GM06990 (cell line): ENCODE results near the gene COL4A2.

Source experiments
- DNase-seq: peaks from one replicate; pipeline ENCODE4 v3.0.0-alpha.2; 2011; ENCODE audit not compliant: insufficient read length; ENCODE audit errors: extremely low read depth
- H3K27me3 ChIP-seq: replicated peaks from 2 replicates; pipeline ENCODE4 v1.6.0; 2011; ENCODE audit warnings: low read length; ENCODE audit not compliant: control insufficient read depth, insufficient read depth
- H3K36me3 ChIP-seq: 2 replicates; pipeline ENCODE4 v1.5.1; 2011; ENCODE audit warnings: low read length; ENCODE audit not compliant: control insufficient read depth, insufficient read depth
- H3K4me3 ChIP-seq: replicated peaks from 2 replicates; pipeline ENCODE4 v1.5.1; 2011; ENCODE audit warnings: low read depth, mild to moderate bottlenecking, control low read depth, low read length
- TF ChIP-seq, protein P1 (sequence below): IDR thresholded peaks from 2 replicates; pipeline ENCODE4 v1.5.1; 2011; ENCODE audit warnings: low read length, control low read depth, mild to moderate bottlenecking, inconsistent platforms; ENCODE audit not compliant: insufficient read depth, poor library complexity, severe bottlenecking

COL4A2 gene

DNA sequence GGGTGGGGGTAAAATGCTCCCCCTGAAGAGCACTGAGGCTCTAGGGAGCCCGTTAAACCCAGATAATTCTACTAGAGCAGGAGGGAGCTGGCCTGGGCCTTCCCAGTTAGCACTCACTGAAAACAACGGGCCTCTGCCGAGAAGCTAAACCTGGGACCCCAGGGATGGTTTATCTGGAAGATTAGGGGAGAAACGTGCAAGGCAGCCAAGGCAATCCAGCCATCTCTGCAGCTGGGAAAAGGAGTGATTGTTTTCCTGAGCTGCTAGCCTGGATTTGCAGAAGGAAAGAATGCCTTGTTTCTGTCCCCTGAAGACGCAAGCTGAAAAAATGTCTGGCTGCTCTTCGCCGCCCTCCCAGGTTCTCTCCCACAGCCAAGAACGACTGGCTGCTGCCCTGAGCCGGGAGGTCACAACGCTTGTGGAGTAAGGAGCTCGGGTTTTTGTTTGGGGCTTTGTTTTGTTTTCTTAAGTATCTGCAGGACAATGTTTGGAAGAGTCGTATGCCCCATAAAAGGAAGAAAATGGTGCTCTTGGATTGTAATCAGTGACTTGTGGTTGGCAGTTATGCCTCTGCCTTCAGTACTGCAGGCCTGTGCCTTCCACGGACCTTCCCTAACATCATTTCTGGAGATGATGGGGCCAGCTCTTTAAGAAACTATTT is 31.5 kb downstream of the COL4A2 start:
- Histone ChIP-seq H3K36me3 (no peaks in the 10 kb centered on the region), H3K27me3 (no peaks in the 10 kb centered on the region), H3K4me3 (no peak overlapping the region)
- TF ChIP-seq, protein P1, sequence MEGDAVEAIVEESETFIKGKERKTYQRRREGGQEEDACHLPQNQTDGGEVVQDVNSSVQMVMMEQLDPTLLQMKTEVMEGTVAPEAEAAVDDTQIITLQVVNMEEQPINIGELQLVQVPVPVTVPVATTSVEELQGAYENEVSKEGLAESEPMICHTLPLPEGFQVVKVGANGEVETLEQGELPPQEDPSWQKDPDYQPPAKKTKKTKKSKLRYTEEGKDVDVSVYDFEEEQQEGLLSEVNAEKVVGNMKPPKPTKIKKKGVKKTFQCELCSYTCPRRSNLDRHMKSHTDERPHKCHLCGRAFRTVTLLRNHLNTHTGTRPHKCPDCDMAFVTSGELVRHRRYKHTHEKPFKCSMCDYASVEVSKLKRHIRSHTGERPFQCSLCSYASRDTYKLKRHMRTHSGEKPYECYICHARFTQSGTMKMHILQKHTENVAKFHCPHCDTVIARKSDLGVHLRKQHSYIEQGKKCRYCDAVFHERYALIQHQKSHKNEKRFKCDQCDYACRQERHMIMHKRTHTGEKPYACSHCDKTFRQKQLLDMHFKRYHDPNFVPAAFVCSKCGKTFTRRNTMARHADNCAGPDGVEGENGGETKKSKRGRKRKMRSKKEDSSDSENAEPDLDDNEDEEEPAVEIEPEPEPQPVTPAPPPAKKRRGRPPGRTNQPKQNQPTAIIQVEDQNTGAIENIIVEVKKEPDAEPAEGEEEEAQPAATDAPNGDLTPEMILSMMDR = no peak
- no peak for DNase-seq

- H3K4me3 ChIP-seq = no peak overlapping the region
- no peaks in the 10 kb centered on the region for H3K27me3 ChIP-seq
- DNase-seq = no peak
- H3K36me3 ChIP-seq = no peaks in the 10 kb centered on the region
- TF ChIP-seq, protein P1 = no peak
Observed at GRCh38 chr13:110339263-110339662, 32.2 kb downstream of the COL4A2 start.

GRCh38 chr13:110339975-110340550 is 33.0 kb downstream of the COL4A2 start:
- TF ChIP-seq, protein P1 = no peak
- H3K36me3 ChIP-seq = no peaks in the 10 kb centered on the region
- no peak for DNase-seq
- H3K27me3 ChIP-seq = no peaks in the 10 kb centered on the region
- H3K4me3 ChIP-seq = no peak overlapping the region

DNA sequence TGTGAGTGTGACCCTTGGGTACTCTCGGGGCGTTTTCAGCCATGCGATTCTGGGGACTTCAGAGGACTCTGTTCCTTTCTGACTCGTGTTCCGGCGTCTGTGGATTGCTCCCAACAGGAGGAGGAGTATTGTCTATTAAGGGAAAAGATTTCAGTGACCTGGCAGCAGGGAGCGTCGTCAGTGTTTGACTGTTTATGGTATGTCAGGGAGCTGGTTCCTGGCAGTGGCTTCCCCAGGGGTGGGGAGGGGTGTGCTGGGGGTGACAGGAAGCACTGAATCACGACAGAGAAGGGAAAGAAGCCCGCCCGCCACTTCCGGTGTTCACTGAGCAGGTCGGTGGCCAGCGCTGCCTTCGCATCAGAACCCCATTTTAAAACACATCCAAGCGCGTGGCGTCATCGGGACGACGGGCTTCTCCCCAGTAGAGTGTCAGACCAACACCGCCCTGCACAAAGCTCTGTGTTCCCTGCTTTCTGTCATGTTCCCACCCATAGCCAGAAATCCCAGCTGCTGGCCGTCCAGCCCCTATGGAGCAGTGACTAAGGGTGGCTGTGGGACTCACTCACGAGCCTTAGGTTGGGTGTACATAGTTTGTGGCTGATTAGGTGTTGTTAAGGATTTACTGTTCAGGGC is 33.8 kb downstream of the COL4A2 start:
- DNase-seq = peak; percentile 43
- H3K4me3 ChIP-seq = no peak overlapping the region
- TF ChIP-seq, protein P1 = no peak
- no peaks in the 10 kb centered on the region for H3K36me3 ChIP-seq
- H3K27me3 ChIP-seq = no peaks in the 10 kb centered on the region

GRCh38 chr13:110341445-110342244 is 34.6 kb downstream of the COL4A2 start:
- Histone ChIP-seq H3K36me3 (no peaks in the 10 kb centered on the region), H3K4me3 (no peak overlapping the region), H3K27me3 (no peaks in the 10 kb centered on the region)
- TF ChIP-seq, protein P1 = no peak
- DNase-seq = no peak
